Stimulated activated CD4-positive, alpha-beta T cell treated with anti-CD3 and anti-CD28 coated beads, Interleukin-12 subunit alpha, Interleukin-12 subunit beta, amount 100 ng/mL, for 24 hours (primary cell): ENCODE results near the gene GALNT4.
A peak's percentile ranks its signal among the peaks of the same experiment; 100 is the strongest.

Source experiments
- DNase-seq, 2 experiments: peaks; one replicate each; pipeline ENCODE4 v3.0.0-alpha.2; 2020; ENCODE audit warnings: low read depth in 2 of 2

The GALNT4 gene

GRCh38 chr12:89529738-89530137 is 5.1 kb upstream of the GALNT4 start:
- DNase-seq: no peak

DNA sequence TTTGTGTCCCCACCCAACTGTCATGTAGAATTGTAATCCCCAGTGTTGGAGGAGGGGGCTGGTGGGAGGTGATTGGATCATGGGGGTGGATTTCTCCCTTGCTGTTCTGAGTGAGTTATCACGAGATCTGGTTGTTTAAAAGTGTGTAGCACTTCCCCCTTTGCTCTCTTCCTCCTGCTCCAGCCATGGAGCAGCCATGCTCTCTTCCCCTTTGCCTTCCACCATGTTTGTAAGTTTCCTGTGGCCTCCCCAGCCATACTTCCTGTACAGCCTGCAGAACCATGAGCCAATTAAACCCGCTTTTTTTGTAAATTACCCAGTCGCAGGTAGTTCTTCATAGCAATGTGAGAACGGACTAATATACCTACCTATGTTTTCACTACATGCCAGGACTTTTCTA is 3.8 kb upstream of the GALNT4 start:
- DNase-seq: no peak

DNA sequence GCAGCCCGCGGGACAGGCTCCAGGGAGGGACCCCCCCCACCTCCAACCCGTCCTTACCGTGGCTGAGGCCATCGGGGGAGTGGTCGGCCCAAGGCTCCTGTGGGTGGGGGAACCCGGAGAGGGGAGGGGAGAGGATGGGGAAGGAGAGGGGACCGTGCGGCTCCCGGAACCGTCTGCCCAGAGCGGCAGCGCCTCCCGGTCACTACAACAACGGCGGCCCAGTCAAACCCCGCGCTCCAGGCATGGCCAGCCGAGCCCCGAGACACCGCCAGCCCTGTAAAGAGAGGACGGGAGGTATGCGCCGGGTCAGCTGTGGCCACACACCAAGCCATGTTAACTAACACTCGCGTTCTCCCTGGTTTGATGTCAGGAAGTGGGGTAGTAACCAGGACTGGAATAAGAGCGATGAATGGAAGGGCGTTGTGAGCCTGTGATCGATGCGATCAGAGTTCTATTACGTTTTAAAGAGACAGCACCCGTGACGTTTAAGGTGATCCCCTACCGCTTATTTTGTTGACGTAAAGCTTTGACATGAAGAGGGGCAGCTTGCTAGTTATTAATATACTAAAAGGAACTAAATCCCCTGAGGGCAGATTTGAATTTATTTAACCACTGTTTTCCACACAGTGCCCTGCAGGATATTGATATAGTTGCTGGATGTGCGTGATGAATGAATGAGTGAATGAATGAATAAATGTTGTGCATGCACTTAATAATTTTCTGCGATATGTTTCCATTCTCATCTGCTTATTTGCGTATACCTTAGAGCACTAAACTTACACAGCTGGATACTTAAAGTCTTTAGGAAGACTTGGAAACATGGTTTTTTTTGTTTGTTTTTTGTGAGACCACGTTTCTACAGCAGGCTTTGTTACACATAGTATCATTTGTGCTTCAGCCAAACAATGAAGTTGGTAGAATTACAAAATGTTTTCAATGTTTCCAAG is 1.5 kb upstream of the GALNT4 start, which contains the start of gene POC1B:
POC1B (minus strand) TSS at position 224 of the 947 bp plus-strand sequence; CDS start at position 72, 152 bp downstream.
- peak; percentile 63 to 69 for DNase-seq

DNA sequence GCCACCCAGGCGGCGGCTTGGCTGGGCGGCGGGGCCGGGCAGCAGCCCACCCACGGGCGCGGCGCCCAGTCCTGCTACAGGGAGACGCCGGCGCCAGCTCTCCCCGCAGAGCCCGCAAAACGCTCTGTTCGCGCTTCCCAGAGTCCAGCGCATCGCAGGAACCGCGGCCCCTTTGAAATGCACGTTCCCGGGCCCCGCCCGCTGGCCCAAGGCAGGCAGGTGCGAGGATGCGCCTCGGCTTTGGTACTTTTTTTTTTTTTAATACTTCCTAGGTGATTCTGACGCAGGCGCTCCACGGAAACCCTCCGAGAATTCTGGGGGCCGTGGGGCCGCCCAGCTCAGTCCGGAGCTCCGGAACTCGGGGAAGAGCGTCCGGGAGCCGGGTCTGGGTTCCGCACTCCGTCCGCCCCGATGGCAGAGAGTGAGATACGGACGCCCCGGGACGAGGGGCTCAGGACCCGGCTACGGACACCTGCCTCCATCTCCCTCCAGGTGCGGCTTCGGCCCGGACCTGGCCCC is 768 bp upstream of the GALNT4 start:
- peak; percentile 10 to 32 for DNase-seq

- no peak for DNase-seq
Observed at GRCh38 chr12:89523843-89524540, 604 bp downstream of the GALNT4 start.

GRCh38 chr12:89523393-89523792 is 1.2 kb downstream of the GALNT4 start:
- DNase-seq: no peak

- DNase-seq: no peak
Observed at GRCh38 chr12:89521364-89522223, 3.0 kb downstream of the GALNT4 start.

GRCh38 chr12:89517720-89518119 is 6.9 kb downstream of the GALNT4 start:
- no peak for DNase-seq

DNA sequence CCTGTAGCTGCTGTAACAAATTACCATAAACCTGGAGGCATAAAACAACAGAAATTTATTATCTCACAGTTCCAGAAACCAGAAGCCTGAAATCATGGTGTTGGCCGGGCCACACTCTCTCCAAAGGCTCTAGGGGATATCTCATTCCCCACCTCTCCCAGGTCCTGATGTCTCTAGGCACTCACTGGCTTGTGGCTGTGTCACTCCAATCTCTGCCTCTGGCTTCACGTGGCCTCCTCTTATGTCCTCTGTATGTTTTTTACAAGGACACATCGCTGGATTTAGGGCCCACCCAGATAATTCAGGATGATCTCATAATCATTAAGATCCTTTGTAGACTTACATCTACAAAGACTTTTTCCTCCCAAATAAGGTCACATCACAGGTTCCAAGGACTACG is 8.0 kb downstream of the GALNT4 start:
- DNase-seq: no peak

DNA sequence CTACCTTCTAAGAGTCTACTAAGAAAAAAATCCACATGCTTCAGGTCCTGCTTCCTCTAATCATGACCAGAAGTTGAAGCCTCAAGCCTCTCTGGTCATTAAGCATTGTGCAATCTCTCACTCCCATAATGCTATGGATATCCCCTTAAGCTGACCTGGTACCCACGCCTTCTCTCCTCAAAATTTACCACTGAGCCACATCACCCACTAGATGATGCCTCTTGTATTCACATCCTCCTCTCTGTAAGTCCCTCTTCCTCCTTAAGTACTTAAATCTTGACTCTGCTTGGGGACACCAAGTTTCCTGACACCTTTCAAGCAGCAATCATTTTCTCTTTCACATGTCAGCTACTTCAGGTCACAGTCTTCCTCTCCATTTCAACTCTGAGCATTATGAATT is 9.8 kb downstream of the GALNT4 start:
- DNase-seq: no peak

GRCh38 chr12:89513544-89513943 is 11.1 kb downstream of the GALNT4 start:
- DNase-seq: no peak

GRCh38 chr12:89507015-89507824 is 17.4 kb downstream of the GALNT4 start:
- no peak for DNase-seq

GRCh38 chr12:89506050-89506449 is 18.5 kb downstream of the GALNT4 start:
- no peak for DNase-seq

- DNase-seq: no peak
Observed at GRCh38 chr12:89504560-89505346, 19.8 kb downstream of the GALNT4 start.

GRCh38 chr12:89501793-89502192 is 22.8 kb downstream of the GALNT4 start:
- DNase-seq: no peak

DNA sequence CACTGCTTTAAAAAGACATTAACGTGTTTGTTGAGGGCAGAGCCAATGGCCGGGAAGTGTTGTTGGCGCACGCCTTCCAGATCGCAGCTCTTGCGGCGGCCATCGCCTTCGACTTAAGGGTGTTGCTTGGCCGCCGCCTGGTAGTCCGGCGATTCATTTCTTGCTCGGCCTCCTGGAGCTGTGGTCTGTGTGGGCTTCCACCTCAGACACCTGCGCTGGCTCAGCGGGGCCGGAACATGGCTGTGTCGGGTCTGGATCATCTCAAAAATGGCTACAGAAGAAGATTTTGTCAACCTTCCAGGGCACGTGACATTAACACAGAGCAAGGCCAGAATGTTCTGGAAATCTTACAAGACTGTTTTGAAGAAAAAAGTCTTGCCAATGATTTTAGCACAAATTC is 24.7 kb downstream of the GALNT4 start:
- no peak for DNase-seq

- DNase-seq: no peak
Observed at GRCh38 chr12:89497467-89497866, 27.1 kb downstream of the GALNT4 start.

DNA sequence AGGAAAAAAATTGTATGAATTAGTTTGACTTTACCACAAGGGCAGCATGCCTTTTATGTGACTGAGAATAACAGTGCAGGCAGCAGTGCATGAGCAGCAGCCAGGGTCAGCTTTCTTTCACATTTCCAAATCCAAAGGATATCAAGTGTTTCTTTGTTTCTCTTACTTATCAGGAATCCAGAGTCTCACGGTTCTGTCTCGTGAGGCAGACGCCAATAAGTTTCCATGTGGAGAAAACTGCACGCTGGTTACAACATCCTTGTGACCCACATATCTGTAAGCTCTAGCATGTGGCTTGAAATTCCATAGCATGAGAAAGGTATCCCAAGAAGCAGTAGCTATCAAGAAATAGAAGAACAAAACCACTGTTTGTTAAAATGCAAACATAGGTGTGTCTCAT is 27.6 kb downstream of the GALNT4 start:
- DNase-seq: no peak

- DNase-seq: peak; percentile 6 to 12
Observed at GRCh38 chr12:89494411-89495231, 30.0 kb downstream of the GALNT4 start.
